Measurements from ENCODE around the gene FBXL7. TPM values are rescaled to one million over a fixed set of nuclear protein-coding genes. Genes with fewer than 3 reads are reported as not detected.

The FBXL7 gene
- total RNA-seq, 1 experiment from 2014 or later = not detected

- TF ChIP-seq CTCF (conservative IDR thresholded peaks at IDR 0.05) (no peak), EZH2 (IDR thresholded peaks at IDR 0.05; ENCODE audit: low read depth) (no peak)
- no peaks in the 10 kb centered on the region for H3K9me3 ChIP-seq (ENCODE audit: insufficient read depth, low read depth)
- H3K27me3 ChIP-seq (ENCODE audit: insufficient read depth, low read depth) = peaks cover 14% of the 10 kb centered on the region; the same call in 1 of the 2 replicates
- no peak overlapping the region for H3K27ac ChIP-seq
- POLR2A ChIA-PET (ENCODE audit: unreplicated experiment) = no interaction called here
- H3K4me3 ChIP-seq = no peak overlapping the region
- H4K20me1 ChIP-seq (ENCODE audit: insufficient read depth) = no peaks in the 10 kb centered on the region
- no peaks in the 10 kb centered on the region for H3K36me3 ChIP-seq (ENCODE audit: low read depth)
- CTCF ChIA-PET = no interaction called here
- H2AFZ ChIP-seq = no peak overlapping the region
- no peak overlapping the region for H3K4me2 ChIP-seq
- no peaks in the 10 kb centered on the region for H3F3A ChIP-seq (ENCODE audit: insufficient read depth, low read depth)
- intact Hi-C loops (cut with micrococcal nuclease; ENCODE audit: unreplicated experiment) = no loop called here
- no peak for DNase-seq
- no peaks in the 10 kb centered on the region for H3K9me2 ChIP-seq (ENCODE audit: insufficient read depth)
- no peaks in the 10 kb centered on the region for H3K4me1 ChIP-seq (replicated peaks; ENCODE audit: insufficient read depth)
- H3K79me2 ChIP-seq (ENCODE audit: low read depth) = no peaks in the 10 kb centered on the region
- BruUV-seq (replicated peaks) = no TSS peak
Measured at GRCh38 chr5:15525703-15526275, 25.8 kb downstream of the FBXL7 start.

GRCh38 chr5:15526413-15526812 is 26.4 kb downstream of the FBXL7 start:
- intact Hi-C loops (cut with micrococcal nuclease; ENCODE audit: unreplicated experiment) = no loop called here
- Histone ChIP-seq H3K27ac (no peak overlapping the region), H3K36me3 (ENCODE audit: low read depth) (no peaks in the 10 kb centered on the region), H3K4me1 (replicated peaks; ENCODE audit: insufficient read depth) (no peaks in the 10 kb centered on the region), H3F3A (ENCODE audit: insufficient read depth, low read depth) (no peaks in the 10 kb centered on the region), H2AFZ (no peak overlapping the region), H4K20me1 (ENCODE audit: insufficient read depth) (no peaks in the 10 kb centered on the region), H3K79me2 (ENCODE audit: low read depth) (no peaks in the 10 kb centered on the region), H3K4me3 (no peak overlapping the region), H3K9me3 (ENCODE audit: insufficient read depth, low read depth) (no peaks in the 10 kb centered on the region), H3K4me2 (no peak overlapping the region), H3K27me3 (ENCODE audit: insufficient read depth, low read depth) (peaks cover 8% of the 10 kb centered on the region; the same call in 1 of the 2 replicates), H3K9me2 (ENCODE audit: insufficient read depth) (no peaks in the 10 kb centered on the region)
- TF ChIP-seq CTCF (conservative IDR thresholded peaks at IDR 0.05) (no peak), EZH2 (IDR thresholded peaks at IDR 0.05; ENCODE audit: low read depth) (no peak)
- no peak for DNase-seq
- BruUV-seq (replicated peaks) = no TSS peak
- CTCF ChIA-PET = no interaction called here
- POLR2A ChIA-PET (ENCODE audit: unreplicated experiment) = interaction anchor here (0.6 kb wide), 1 partner anchor 131 kb away, joined by 6 read pairs; no protein-coding TSS in a partner anchor

- Histone ChIP-seq H4K20me1 (ENCODE audit: insufficient read depth) (no peaks in the 10 kb centered on the region), H3K9me3 (ENCODE audit: insufficient read depth, low read depth) (no peaks in the 10 kb centered on the region), H3K4me1 (replicated peaks; ENCODE audit: insufficient read depth) (no peaks in the 10 kb centered on the region), H3K4me3 (no peak overlapping the region), H3K9me2 (ENCODE audit: insufficient read depth) (no peaks in the 10 kb centered on the region), H3K4me2 (no peak overlapping the region), H3K36me3 (ENCODE audit: low read depth) (no peaks in the 10 kb centered on the region), H2AFZ (no peak overlapping the region), H3K27ac (no peak overlapping the region), H3K27me3 (ENCODE audit: insufficient read depth, low read depth) (peaks cover 6% of the 10 kb centered on the region; the same call in 1 of the 2 replicates), H3K79me2 (ENCODE audit: low read depth) (no peaks in the 10 kb centered on the region), H3F3A (ENCODE audit: insufficient read depth, low read depth) (no peaks in the 10 kb centered on the region)
- no TSS peak for BruUV-seq (replicated peaks)
- TF ChIP-seq CTCF (conservative IDR thresholded peaks at IDR 0.05) (no peak), EZH2 (IDR thresholded peaks at IDR 0.05; ENCODE audit: low read depth) (no peak)
- POLR2A ChIA-PET (ENCODE audit: unreplicated experiment) = no interaction called here
- DNase-seq = no peak
- intact Hi-C loops (cut with micrococcal nuclease; ENCODE audit: unreplicated experiment) = no loop called here
- CTCF ChIA-PET = no interaction called here
Measured at GRCh38 chr5:15528476-15528875, 28.5 kb downstream of the FBXL7 start.
